Endothelial cell of umbilical vein (primary cell): ENCODE data around the gene KRT81. TPM values are rescaled to one million over a fixed set of nuclear protein-coding genes. Genes with fewer than 3 reads are reported as not detected.

ENCODE experiments used
- BruUV-seq: library from RNA; stranded (reverse); fragments of 400-500 nt; replicated peaks from 2 replicates; lab custom pipeline; 2021; lab: Mats Ljungman, UMichigan
- CTCF ChIA-PET: fragments of 300-600, 350-600 bp; sonication (Branson Sonifier 250); formaldehyde crosslinking; loops from one replicate; lab custom pipeline; 2021; ENCODE audit warnings: antibody characterized with exemption, inconsistent platforms; lab: Charles Lee
- POLR2A ChIA-PET: fragments of 300-600, 350-600 bp; sonication (Branson Sonifier 250); formaldehyde crosslinking; loops from one replicate; lab custom pipeline; 2021; ENCODE audit warnings: antibody characterized with exemption, inconsistent platforms; lab: Charles Lee
- DNase-seq: peaks from one replicate; pipeline ENCODE4 v3.0.0-alpha.2; 2011; ENCODE audit warnings: low read depth, low spot score
- FAIRE-seq: peaks from 2 replicates; lab custom pipeline; 2011; peaks lifted over from hg19 to GRCh38; lab: Jason Lieb, UNC
- H2AFZ ChIP-seq: 2 replicates; pipeline ENCODE4 v1.6.0; 2012; ENCODE audit warnings: low read depth, low read length, control low read depth, inconsistent platforms
- H3K27ac ChIP-seq: 2 replicates; pipeline ENCODE4 v1.5.1; 2011; ENCODE audit warnings: low read depth, mild to moderate bottlenecking, control low read depth, low read length, moderate library complexity; ENCODE audit not compliant: insufficient read depth
- H3K27me3 ChIP-seq, 2 experiments: 2 replicates each; pipeline versions ENCODE4 v1.6.0 to v1.6.1; 2011; ENCODE audit warnings: low read length in 2 of 2, mixed read lengths in 1 of 2; ENCODE audit not compliant: control insufficient read depth in 2 of 2, insufficient read depth in 2 of 2
- H3K36me3 ChIP-seq, 2 experiments: 2 replicates in 1 of 2; 3 replicates in 1 of 2; pipeline ENCODE4 v1.5.1; 2011; ENCODE audit warnings: low read length in 2 of 2, mild to moderate bottlenecking in 1 of 2, moderate library complexity in 1 of 2; ENCODE audit not compliant: control insufficient read depth in 2 of 2, insufficient read depth in 2 of 2; ENCODE audit errors: extremely low read depth in 1 of 2
- H3K4me1 ChIP-seq: 3 replicates; pipeline ENCODE4 v1.5.1; 2011; ENCODE audit warnings: mild to moderate bottlenecking, low read length; ENCODE audit not compliant: control insufficient read depth, insufficient read depth; ENCODE audit errors: extremely low read depth
- H3K4me2 ChIP-seq: 2 replicates; pipeline ENCODE4 v1.6.1; 2011; ENCODE audit warnings: low read length, control low read depth, mixed read lengths; ENCODE audit not compliant: insufficient read depth
- H3K4me3 ChIP-seq, 3 experiments: fragments of 200-600 bp in 1 of 3; sonication (generic), shearing (Covaris generic) in 1 of 3; replicated peaks in 1 of 3; 2 replicates each; pipeline ENCODE4 v1.5.1; 2011 to 2016; ENCODE audit warnings: control low read depth in 3 of 3, low read length in 3 of 3, mild to moderate bottlenecking in 2 of 3, inconsistent platforms in 1 of 3, low read depth in 1 of 3, moderate library complexity in 1 of 3; ENCODE audit not compliant: insufficient read depth in 1 of 3
- H3K79me2 ChIP-seq: 2 replicates; pipeline ENCODE4 v1.6.0; 2012; ENCODE audit warnings: low read length, inconsistent platforms; ENCODE audit not compliant: control insufficient read depth, insufficient read depth
- H3K9ac ChIP-seq: replicated peaks from 2 replicates; pipeline ENCODE3; 2011; ENCODE audit warnings: low read length, control low read depth; ENCODE audit not compliant: insufficient read depth; ENCODE audit errors: extremely low read depth
- H3K9me1 ChIP-seq: replicated peaks from 3 replicates; pipeline ENCODE4 v1.6.0; 2011; ENCODE audit warnings: mild to moderate bottlenecking, low read length; ENCODE audit not compliant: control insufficient read depth, insufficient read depth; ENCODE audit errors: extremely low read depth
- H3K9me3 ChIP-seq: replicated peaks from 2 replicates; pipeline ENCODE4 v1.5.1; 2012; ENCODE audit warnings: low read length, inconsistent platforms; ENCODE audit not compliant: control insufficient read depth, insufficient read depth
- H4K20me1 ChIP-seq: replicated peaks from 2 replicates; pipeline ENCODE3; 2011; ENCODE audit warnings: mild to moderate bottlenecking, low read length; ENCODE audit not compliant: control insufficient read depth, insufficient read depth; ENCODE audit errors: extremely low read depth
- CTCF ChIP-seq, 2 donors: IDR thresholded peaks; 1 replicate in 1 of 2; 2 replicates in 1 of 2; pipeline ENCODE4 v1.5.1; 2011; ENCODE audit warnings: low read length in 2 of 2, mild to moderate bottlenecking in 2 of 2, moderate library complexity in 2 of 2, control low read depth in 1 of 2, inconsistent platforms in 1 of 2, low read depth in 1 of 2; ENCODE audit not compliant: insufficient read depth in 1 of 2; ENCODE audit errors: extremely low read depth in 1 of 2
- EZH2 ChIP-seq: IDR thresholded peaks from 2 replicates; pipeline ENCODE4 v1.6.1; 2012; ENCODE audit warnings: borderline replicate concordance, low read depth, mild to moderate bottlenecking, moderate library complexity, low read length, inconsistent platforms; ENCODE audit not compliant: severe bottlenecking
- FOS ChIP-seq: IDR thresholded peaks from 2 replicates; pipeline ENCODE4 v1.6.1; 2011; ENCODE audit warnings: mild to moderate bottlenecking, low read length, moderate library complexity, borderline replicate concordance; ENCODE audit not compliant: insufficient read depth
- GATA2 ChIP-seq: IDR thresholded peaks from 2 replicates; pipeline ENCODE4 v1.7.0; 2011; ENCODE audit warnings: low read depth, mild to moderate bottlenecking, moderate library complexity, mixed read lengths, low read length; ENCODE audit not compliant: insufficient read length, insufficient read depth
- JUN ChIP-seq: IDR thresholded peaks from 2 replicates; pipeline ENCODE4 v1.6.1; 2011; ENCODE audit warnings: borderline replicate concordance, low read depth; ENCODE audit not compliant: insufficient read length, insufficient read depth
- MAX ChIP-seq: IDR thresholded peaks from 2 replicates; pipeline ENCODE4 v1.6.1; 2011; ENCODE audit not compliant: insufficient read depth, insufficient read length
- MYC ChIP-seq: IDR thresholded peaks from one replicate; pipeline ENCODE4 v1.6.1; 2011; ENCODE audit warnings: mild to moderate bottlenecking, low read depth, low read length
- POLR2A ChIP-seq: IDR thresholded peaks from 2 replicates; pipeline ENCODE4 v1.6.1; 2012; ENCODE audit warnings: low read depth, mild to moderate bottlenecking, control low read depth, low read length
- POLR2AphosphoS5 ChIP-seq: IDR thresholded peaks from 2 replicates; pipeline ENCODE4 v1.6.1; 2012; ENCODE audit warnings: low read depth, mild to moderate bottlenecking, control low read depth, low read length, moderate library complexity; ENCODE audit not compliant: insufficient read depth
- dilution Hi-C: fragments of 300-500 bp; cut with MboI; formaldehyde crosslinking; loops from one replicate; pipeline ENCODE4 v1.15.0; 2019; ENCODE audit warnings: low sequenced_read_pairs; ENCODE audit not compliant: extremely low pct_ligation_motif_present
- intact Hi-C: fragments of 100-400 bp; cut with micrococcal nuclease; formaldehyde crosslinking; loops from one replicate; pipeline ENCODE4 v1.10.0; 2022
- polyA plus RNA-seq, 4 experiments: library from polyadenylated mRNA; depleted of rRNA in 3 of 4; stranded (reverse) in 3 of 4; unstranded in 1 of 4; fragments of >200 nt; gene quantifications; 2 replicates each; pipeline versions ENCODE4 v1.2.1 to v1.2.3, GENCODE V29; 2011 to 2012; ENCODE audit warnings: missing spikeins in 1 of 4
- total RNA-seq: library from RNA; stranded (reverse); gene quantifications from 2 replicates; pipeline ENCODE4 v1.2.3, GENCODE V29; 2021

The KRT81 gene
- total and polyA plus RNA-seq, 2 donors (not counting 3 experiments of a cell fraction or from before 2014, with no cell fraction given), result not detected

- no peak overlapping the region for H3K9ac ChIP-seq
- intact Hi-C loops (no loop called here), dilution Hi-C loops (no loop called here)
- TF ChIP-seq EZH2 (no peak), CTCF (IDR thresholded peaks at IDR 0.05; ENCODE audit: extremely low read depth in 1 of 2, insufficient read depth in 1 of 2, low read depth in 1 of 2, low read length in 2 of 2) (no peak), MAX (no peak), POLR2A (no peak), GATA2 (no peak), MYC (no peak), JUN (no peak), FOS (no peak), POLR2AphosphoS5 (no peak)
- no peaks in the 10 kb centered on the region for H3K4me1 ChIP-seq
- H3K9me1 ChIP-seq, result no peaks in the 10 kb centered on the region
- no peak overlapping the region for H3K4me2 ChIP-seq
- H3K9me3 ChIP-seq, result no peaks in the 10 kb centered on the region
- no peak overlapping the region for H3K27ac ChIP-seq
- no peak overlapping the region for H3K4me3 ChIP-seq
- DNase-seq (no peak), FAIRE-seq (no peak)
- POLR2A ChIA-PET, result no interaction called here
- CTCF ChIA-PET, result no interaction called here
- peaks cover 22 to 38% of the 10 kb centered on the region in 2 experiments for H3K27me3 ChIP-seq
- BruUV-seq, result no TSS peak
- H3K79me2 ChIP-seq, result no peaks in the 10 kb centered on the region
- H4K20me1 ChIP-seq, result no peaks in the 10 kb centered on the region
- H2AFZ ChIP-seq, result no peak overlapping the region
- H3K36me3 ChIP-seq, result no peaks in the 10 kb centered on the region
These were observed 7.4 kb upstream of the KRT81 start for GRCh38 chr12:52298677-52299190.
